HEK293 (cell line): ENCODE measurements around the gene PDF.

Experiments used
- CTCF ChIA-PET: fragments of 350-600 bp; formaldehyde crosslinking; extraction: SDS; loops from one replicate; lab custom pipeline; 2021; ENCODE audit warnings: antibody characterized with exemption; lab: Yijun Ruan, JAX
- POLR2A ChIA-PET: fragments of 300-600 bp; formaldehyde crosslinking; extraction: SDS; loops from one replicate; lab custom pipeline; 2020; ENCODE audit warnings: antibody characterized with exemption, inconsistent platforms; lab: Yijun Ruan, JAX
- H3K27ac ChIP-seq: fragments of 200-500 bp; sonication (Bioruptor generic); 2 replicates; pipeline ENCODE4 v1.5.1; 2014; ENCODE audit warnings: low read depth, low read length, control low read depth, inconsistent platforms; ENCODE audit errors: extremely low read depth
- H3K36me3 ChIP-seq, 2 experiments: fragments of 200-500 bp in 1 of 2; sonication (Bioruptor generic) in 1 of 2; 1 replicate in 1 of 2; 2 replicates in 1 of 2; pipeline ENCODE4 v1.5.1; 2014 to 2017; ENCODE audit warnings: inconsistent platforms in 2 of 2, low read length in 2 of 2; ENCODE audit not compliant: control insufficient read depth in 2 of 2, insufficient read depth in 1 of 2
- H3K4me1 ChIP-seq: fragments of 200-500 bp; sonication (Bioruptor generic); 2 replicates; pipeline ENCODE4 v1.5.1; 2014; ENCODE audit warnings: mild to moderate bottlenecking, low read length, inconsistent platforms; ENCODE audit not compliant: control insufficient read depth, insufficient read depth
- H3K4me3 ChIP-seq: 2 replicates; pipeline ENCODE4 v1.5.1; 2011; ENCODE audit warnings: low read depth, mild to moderate bottlenecking, control low read depth, low read length, moderate library complexity
- H3K9me3 ChIP-seq: fragments of 200-500 bp; sonication (Bioruptor generic); 2 replicates; pipeline ENCODE4 v1.5.1; 2014; ENCODE audit warnings: low read depth, low read length, inconsistent platforms; ENCODE audit not compliant: control insufficient read depth, insufficient read depth
- BCL11B ChIP-seq: fragments of 450-650 bp; formaldehyde crosslinking; IDR thresholded peaks from 2 replicates; pipeline ENCODE4 v1.5.1; 2016; ENCODE audit warnings: low read depth, missing biosample characterization, missing genetic modification characterization
- IKZF3 ChIP-seq: fragments of 450-650 bp; IDR thresholded peaks from 2 replicates; pipeline ENCODE4 v1.5.0; 2018; ENCODE audit warnings: missing biosample characterization, mild to moderate bottlenecking, missing genetic modification characterization, moderate library complexity
- KLF16 ChIP-seq: fragments of 450-650 bp; formaldehyde crosslinking; IDR thresholded peaks from 2 replicates; pipeline ENCODE4 v1.5.1; 2017; ENCODE audit warnings: missing biosample characterization, missing genetic modification characterization
- KLF9 ChIP-seq: fragments of 450-650 bp; formaldehyde crosslinking; IDR thresholded peaks from 2 replicates; pipeline ENCODE4 v1.5.1; 2016; ENCODE audit warnings: missing biosample characterization, missing genetic modification characterization, low read depth
- MZF1 ChIP-seq: fragments of 450-650 bp; formaldehyde crosslinking; IDR thresholded peaks from 2 replicates; pipeline ENCODE4 v1.5.1; 2017; ENCODE audit warnings: missing biosample characterization, missing genetic modification characterization, borderline replicate concordance
- PRDM4 ChIP-seq: fragments of 450-650 bp; formaldehyde crosslinking; IDR thresholded peaks from 2 replicates; pipeline ENCODE4 v1.5.1; 2017; ENCODE audit warnings: missing biosample characterization, missing genetic modification characterization
- REPIN1 ChIP-seq: fragments of 450-650 bp; formaldehyde crosslinking; IDR thresholded peaks from 2 replicates; pipeline ENCODE4 v1.5.1; 2017; ENCODE audit warnings: missing biosample characterization, missing genetic modification characterization, low read depth
- ZBTB26 ChIP-seq: fragments of 450-650 bp; formaldehyde crosslinking; optimal IDR thresholded peaks from 2 replicates; pipeline ENCODE3; 2016; ENCODE audit warnings: missing biosample characterization, mild to moderate bottlenecking, missing genetic modification characterization
- ZIC2 ChIP-seq: fragments of 450-650 bp; formaldehyde crosslinking; IDR thresholded peaks from 2 replicates; pipeline ENCODE4 v1.5.1; 2016; ENCODE audit warnings: missing biosample characterization, missing genetic modification characterization
- ZNF157 ChIP-seq: fragments of 450-650 bp; formaldehyde crosslinking; IDR thresholded peaks from 2 replicates; pipeline ENCODE4 v1.5.1; 2016; ENCODE audit warnings: missing biosample characterization, missing genetic modification characterization
- ZNF280C ChIP-seq: fragments of 450-650 bp; formaldehyde crosslinking; IDR thresholded peaks from 2 replicates; pipeline ENCODE4 v1.5.1; 2016; ENCODE audit warnings: missing biosample characterization, missing genetic modification characterization
- ZNF341 ChIP-seq: fragments of 450-650 bp; formaldehyde crosslinking; IDR thresholded peaks from 2 replicates; pipeline ENCODE4; 2016; ENCODE audit warnings: low read depth, missing biosample characterization, missing genetic modification characterization
- ZNF350 ChIP-seq: fragments of 450-650 bp; formaldehyde crosslinking; IDR thresholded peaks from 2 replicates; pipeline ENCODE4 v1.5.0; 2017; ENCODE audit warnings: missing biosample characterization, mild to moderate bottlenecking, missing genetic modification characterization
- ZNF394 ChIP-seq: fragments of 450-650 bp; formaldehyde crosslinking; IDR thresholded peaks from 2 replicates; pipeline ENCODE4 v1.5.1; 2016; ENCODE audit warnings: missing biosample characterization, missing genetic modification characterization, mild to moderate bottlenecking, moderate library complexity, borderline replicate concordance
- ZNF433 ChIP-seq: fragments of 450-650 bp; formaldehyde crosslinking; IDR thresholded peaks from 2 replicates; pipeline ENCODE4 v1.5.1; 2016; ENCODE audit warnings: missing biosample characterization, missing genetic modification characterization, low read depth
- ZNF514 ChIP-seq: fragments of 450-650 bp; formaldehyde crosslinking; IDR thresholded peaks from 2 replicates; pipeline ENCODE4 v1.5.1; 2016; ENCODE audit warnings: missing biosample characterization, missing genetic modification characterization
- ZNF518A ChIP-seq: fragments of 450-650 bp; formaldehyde crosslinking; conservative IDR thresholded peaks from 2 replicates; pipeline ENCODE4 v1.5.1; 2016; ENCODE audit warnings: low read depth, missing biosample characterization, missing genetic modification characterization
- ZNF544 ChIP-seq: fragments of 450-650 bp; formaldehyde crosslinking; IDR thresholded peaks from 2 replicates; pipeline ENCODE4 v1.5.0; 2017; ENCODE audit warnings: missing biosample characterization, missing genetic modification characterization
- ZNF600 ChIP-seq: fragments of 450-650 bp; formaldehyde crosslinking; IDR thresholded peaks from 2 replicates; pipeline ENCODE4 v1.5.1; 2016; ENCODE audit warnings: missing biosample characterization, missing genetic modification characterization
- ZNF747 ChIP-seq: fragments of 450-650 bp; formaldehyde crosslinking; IDR thresholded peaks from 2 replicates; pipeline ENCODE4 v1.5.1; 2016; ENCODE audit warnings: missing biosample characterization, missing genetic modification characterization
- ZNF777 ChIP-seq: fragments of 450-650 bp; formaldehyde crosslinking; IDR thresholded peaks from 2 replicates; pipeline ENCODE4 v1.5.1; 2017; ENCODE audit warnings: missing biosample characterization, missing genetic modification characterization, borderline replicate concordance
- ZSCAN5A ChIP-seq: fragments of 450-650 bp; formaldehyde crosslinking; IDR thresholded peaks from 2 replicates; pipeline ENCODE4 v1.5.1; 2016; ENCODE audit warnings: missing biosample characterization, missing genetic modification characterization

The PDF gene

GRCh38 chr16:69339289-69340094 lies 9.1 kb upstream of the PDF start, which contains the start of the genes COG8 and NIP7 (continued):
- TF ChIP-seq ZNF341 (tag by site-specific recombination) (0 out of 2 replicates have a peak, but pooled peaks have one; percentile 33), ZNF433 (no peak), ZNF350 (tag by site-specific recombination) (no peak; the same call in 1 of the 2 replicates), ZNF544 (tag by site-specific recombination) (no peak), ZNF518A (tag by site-specific recombination) (peak; percentile 96), ZNF280C (tag by site-specific recombination) (no peak), ZBTB26 (peak; percentile 94), ZIC2 (no peak), ZNF514 (no peak), KLF9 (peak; percentile 78), ZSCAN5A (tag by site-specific recombination) (no peak), MZF1 (tag by site-specific recombination) (no peak), ZNF600 (tag by site-specific recombination) (peak; percentile 68; the same call in 1 of the 2 replicates)

GRCh38 chr16:69338557-69339288 lies 8.3 kb upstream of the PDF start:
- Histone ChIP-seq H3K4me1 (no peaks in the 10 kb centered on the region), H3K27ac (peak overlapping the region; percentile 66), H3K4me3 (peak overlapping the region; percentile 86), H3K9me3 (no peaks in the 10 kb centered on the region), H3K36me3 (peaks cover 18 to 67% of the 10 kb centered on the region in 2 experiments; a peak in 2 of 3 replicates)
- CTCF ChIA-PET: interaction anchor here (0.5 to 0.6 kb wide), 2 partner anchors 12 to 266 kb away, joined by 3 read pairs; no protein-coding TSS in a partner anchor
- POLR2A ChIA-PET: interaction anchor here (5.2 kb wide), 1 partner anchor 10 kb away, joined by 27 read pairs; the partner anchor contains the start of gene PDF
- TF ChIP-seq ZNF394 (tag by site-specific recombination): no peak
- TF ChIP-seq KLF16 (tag by site-specific recombination): peak; percentile 22; the same call in 1 of the 2 replicates
- no peak for TF ChIP-seq BCL11B (tag by site-specific recombination)
- no peak for TF ChIP-seq ZNF157 (tag by site-specific recombination)
- TF ChIP-seq REPIN1 (tag by site-specific recombination): 0 out of 2 replicates have a peak, but pooled peaks have one; percentile 25
- no peak for TF ChIP-seq ZNF777 (tag by site-specific recombination)
- TF ChIP-seq PRDM4 (tag by site-specific recombination): no peak
- no peak for TF ChIP-seq ZNF747 (tag by site-specific recombination)
- TF ChIP-seq IKZF3 (tag by site-specific recombination): no peak
